ENCODE data around the gene NOXA1.
"Not testable (repeated sequence)": the region's sequence is repeated elsewhere in the genome, so short reads cannot be mapped to it uniquely, and the experiment has no call there.

Gene NOXA1

DNA sequence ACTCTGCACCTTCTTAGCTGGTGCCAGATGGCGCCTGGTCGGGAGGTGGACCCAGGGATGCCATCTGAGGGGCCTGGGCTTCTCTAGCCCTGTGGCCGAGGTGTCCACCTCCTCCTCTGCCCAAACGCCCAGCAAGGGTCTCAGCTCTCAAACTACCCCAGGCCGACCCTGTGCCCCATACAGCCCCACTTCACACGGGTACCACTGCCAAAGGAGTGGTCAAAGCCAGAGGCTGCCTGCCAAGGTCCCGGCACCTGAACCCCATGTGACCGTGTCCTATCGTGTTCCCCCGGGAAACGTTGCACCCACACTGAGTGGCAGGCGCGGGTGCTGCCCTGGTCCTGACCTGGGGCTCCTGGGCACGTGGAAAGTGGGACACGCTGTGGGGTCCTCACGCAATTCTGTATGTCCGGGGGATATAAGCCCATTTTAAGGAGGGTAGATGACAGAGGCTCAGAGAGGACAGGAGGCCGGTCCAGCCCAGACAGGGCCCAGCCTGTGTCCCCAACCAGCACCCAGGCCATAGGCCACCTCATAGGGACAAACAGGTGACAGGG lies 16.0 kb downstream of the NOXA1 start:
- no peak for DNase-seq (ENCODE audit: low read depth in 2 of 2)

- DNase-seq (ENCODE audit: low read depth in 2 of 2) = no peak
Measured at GRCh38 chr9:137441289-137441934, 18.2 kb downstream of the NOXA1 start, which contains the start of gene ENTPD8. TSS of gene ENTPD8 (minus strand) at chr9:137441357. CDS start at chr9:137438285, 3,072 bp downstream.

DNA sequence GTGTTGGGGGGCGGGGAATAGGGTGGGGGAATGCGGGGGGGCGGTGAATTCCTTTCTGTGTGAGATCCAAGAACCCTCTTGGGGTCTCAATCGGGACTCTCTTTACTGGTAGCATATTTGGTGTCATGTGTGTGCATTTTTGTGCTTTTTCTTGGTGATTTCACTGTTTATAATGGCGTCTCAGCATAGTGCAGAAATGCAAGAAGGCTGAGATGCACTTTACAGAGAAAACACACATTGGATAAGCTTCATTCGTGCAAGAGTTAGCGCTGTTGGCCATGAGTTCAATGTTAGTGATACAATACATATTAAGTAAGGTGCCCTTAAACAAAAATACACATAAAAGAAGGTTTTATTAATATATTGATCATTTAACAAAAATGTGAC lies 18.7 kb downstream of the NOXA1 start:
- no peak for DNase-seq (ENCODE audit: low read depth in 2 of 2)

- DNase-seq (ENCODE audit: low read depth in 2 of 2) = no peak
Measured at GRCh38 chr9:137444106-137444790, 21.1 kb downstream of the NOXA1 start.

DNA sequence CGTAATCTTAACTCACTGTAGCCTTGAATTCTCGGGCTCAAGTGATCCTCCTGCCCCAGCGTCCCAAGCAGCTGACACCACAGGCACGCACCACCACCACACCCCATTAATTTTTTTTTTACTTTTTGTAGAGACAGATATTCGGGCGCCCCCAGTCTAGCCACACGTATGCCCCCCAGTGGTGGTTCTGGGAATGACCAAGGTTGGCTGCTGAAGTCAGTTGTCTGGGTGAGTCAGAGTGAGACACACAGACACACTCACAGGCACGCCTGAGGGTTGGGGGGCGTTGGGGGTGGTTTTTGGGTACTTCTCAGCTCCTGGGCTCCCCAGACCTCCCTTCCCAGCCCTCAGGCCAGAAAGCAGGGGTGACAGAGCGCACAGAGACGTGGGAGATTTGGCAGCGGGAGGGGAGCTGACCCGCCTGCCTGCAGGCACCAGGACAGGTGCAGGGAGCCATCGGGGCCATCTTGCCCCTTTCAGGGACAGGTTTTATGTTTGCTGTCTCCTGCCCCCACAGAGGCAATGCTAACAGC lies 22.1 kb downstream of the NOXA1 start:
- peak; percentile 63 to 77 for DNase-seq (ENCODE audit: low read depth in 2 of 2)

- DNase-seq (ENCODE audit: low read depth in 2 of 2) = no peak
Measured at GRCh38 chr9:137445930-137446431, 22.8 kb downstream of the NOXA1 start.

GRCh38 chr9:137446851-137447471 lies 23.8 kb downstream of the NOXA1 start:
- DNase-seq (ENCODE audit: low read depth in 2 of 2) = no peak

GRCh38 chr9:137447722-137448601 lies 24.8 kb downstream of the NOXA1 start:
- DNase-seq (ENCODE audit: low read depth in 2 of 2) = no peak

GRCh38 chr9:137448602-137448962 lies 25.4 kb downstream of the NOXA1 start:
- DNase-seq (ENCODE audit: low read depth in 2 of 2) = no peak

- DNase-seq (ENCODE audit: low read depth in 2 of 2) = no peak
Measured at GRCh38 chr9:137449081-137449844, 26.1 kb downstream of the NOXA1 start.

DNA sequence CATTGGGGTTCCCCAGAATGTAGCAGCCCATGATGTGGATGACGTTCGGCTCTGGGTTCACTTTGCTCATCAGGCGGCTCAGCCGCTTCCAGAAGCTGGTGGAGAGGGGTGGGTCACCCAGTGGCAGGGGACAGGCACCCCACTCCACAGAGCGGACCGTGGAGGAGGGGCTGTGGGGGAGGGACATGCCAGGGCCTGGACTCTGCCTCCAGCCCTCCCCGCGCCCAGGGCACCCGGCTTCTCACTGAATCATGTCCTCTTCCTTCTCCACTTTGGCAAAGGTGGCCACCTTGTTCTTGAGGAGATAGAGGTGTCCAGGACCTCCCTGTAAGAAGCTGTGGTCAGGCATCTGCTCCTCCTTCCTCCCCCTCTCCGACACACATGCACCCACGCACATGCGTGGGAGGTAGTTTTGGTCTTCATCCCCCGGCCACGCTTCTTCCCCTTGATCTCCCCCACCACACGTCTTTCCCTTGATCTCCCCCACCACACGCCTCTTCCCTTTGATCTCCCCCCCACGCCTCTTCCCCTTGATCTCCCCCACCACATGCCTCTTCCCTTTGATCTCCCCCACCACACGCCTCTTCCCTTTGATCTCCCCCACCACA lies 26.8 kb downstream of the NOXA1 start:
- DNase-seq (ENCODE audit: low read depth in 2 of 2) = peak in 1 of 2 donors; percentile 69

GRCh38 chr9:137450539-137451222 lies 27.5 kb downstream of the NOXA1 start:
- DNase-seq (ENCODE audit: low read depth in 2 of 2) = peak in 1 of 2 donors; percentile 36

- DNase-seq (ENCODE audit: low read depth in 2 of 2) = not testable (repeated sequence)
Measured at GRCh38 chr9:137451264-137452005, 28.2 kb downstream of the NOXA1 start.

GRCh38 chr9:137452006-137452760 lies 29.0 kb downstream of the NOXA1 start:
- no peak for DNase-seq (ENCODE audit: low read depth in 2 of 2)

DNA sequence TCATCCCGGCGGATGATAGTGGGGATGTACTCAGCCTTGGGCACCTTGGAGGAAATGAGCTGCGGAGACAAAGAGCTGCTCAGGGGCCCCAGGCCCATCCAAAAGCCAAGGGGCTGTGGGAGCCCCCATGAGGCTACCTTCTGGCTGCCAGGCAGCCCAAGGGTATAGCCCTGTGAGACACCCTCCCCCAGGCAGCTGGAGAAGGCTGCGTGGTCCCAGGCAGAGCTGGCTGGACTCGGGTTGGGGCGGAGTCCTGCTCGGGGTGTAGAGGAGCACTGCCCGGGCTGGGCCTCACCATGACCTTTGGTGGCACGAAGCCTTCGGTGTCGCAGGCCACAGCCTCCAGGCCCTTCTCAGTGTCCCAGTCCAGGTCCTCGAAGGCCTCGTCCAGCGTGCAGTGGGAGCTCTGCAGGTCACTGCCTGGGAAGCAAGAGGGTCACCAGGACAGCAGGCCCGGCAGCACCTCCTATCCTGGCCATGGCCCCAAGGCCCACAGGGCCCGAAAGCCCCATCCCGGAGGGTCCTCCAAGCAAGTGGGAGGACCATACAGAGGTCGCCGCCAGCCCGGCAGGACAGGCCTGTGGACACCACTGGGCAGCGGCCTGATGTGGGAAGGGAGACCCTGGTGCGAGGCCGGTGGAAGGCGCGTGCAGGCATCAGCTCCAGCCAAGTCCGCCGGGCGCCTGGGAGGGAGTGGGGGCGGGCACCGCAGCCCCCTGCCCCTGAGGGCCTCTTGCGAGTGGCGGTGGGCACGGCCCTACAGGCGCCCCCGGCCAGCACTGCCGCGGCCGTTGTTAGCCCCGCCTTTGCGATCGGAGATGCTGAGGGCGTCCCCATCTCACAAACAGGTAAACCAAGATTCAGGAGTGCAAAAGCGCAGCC lies 29.8 kb downstream of the NOXA1 start:
- DNase-seq (ENCODE audit: low read depth in 2 of 2) = no peak

- no peak for DNase-seq (ENCODE audit: low read depth in 2 of 2)
Measured at GRCh38 chr9:137453643-137454081, 30.5 kb downstream of the NOXA1 start.

DNA sequence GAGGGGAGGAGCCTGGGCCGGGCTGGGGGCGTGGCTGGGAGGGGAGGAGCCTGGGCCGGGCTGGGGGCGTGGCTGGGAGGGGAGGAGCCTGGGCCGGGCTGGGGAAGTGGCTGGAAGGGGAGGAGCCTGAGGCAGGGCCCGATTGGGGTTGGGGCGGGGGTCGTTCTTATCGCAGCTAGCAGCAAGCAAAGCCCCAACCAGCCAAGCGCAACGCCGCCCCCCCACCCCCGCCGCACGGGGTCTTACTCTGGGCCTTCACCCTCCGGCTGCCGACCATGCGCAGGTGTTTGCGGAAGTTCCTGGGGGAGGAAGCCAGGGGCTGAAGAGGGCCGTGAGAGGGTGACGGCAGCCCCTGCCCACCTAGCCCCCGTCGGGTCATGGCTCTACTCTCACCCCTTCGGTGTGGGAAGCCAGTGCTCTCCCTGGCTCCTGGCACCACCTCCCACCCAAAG lies 31.0 kb downstream of the NOXA1 start:
- DNase-seq (ENCODE audit: low read depth in 2 of 2) = no peak
